Gastroesophageal sphincter (tissue), 3 donors: Measurements from ENCODE around the gene VCL.

Source experiments
- EP300 ChIP-seq: sonication (generic); formaldehyde crosslinking; IDR thresholded peaks from one replicate; pipeline ENCODE4 v1.6.1; 2017; ENCODE audit warnings: antibody characterized with exemption, mild to moderate bottlenecking
- POLR2A ChIP-seq, 2 donors: fragments of 450-650 bp; IDR thresholded peaks; one replicate each; pipeline ENCODE4 v1.6.1; 2017; ENCODE audit warnings: antibody characterized with exemption in 2 of 2, mild to moderate bottlenecking in 2 of 2, moderate library complexity in 1 of 2
- POLR2AphosphoS5 ChIP-seq: sonication (generic); formaldehyde crosslinking; IDR thresholded peaks from one replicate; pipeline ENCODE4 v1.6.1; 2017; ENCODE audit warnings: antibody characterized with exemption
- TF ChIP-seq, protein P1 (sequence below), 4 experiments: fragments of 200-600 bp in 2 of 4; fragments of 450-650 bp in 2 of 4; sonication (generic) in 1 of 4; IDR thresholded peaks; one replicate each; pipeline ENCODE4 v1.5.1; 2017 to 2019; ENCODE audit warnings: antibody characterized with exemption in 4 of 4, mild to moderate bottlenecking in 2 of 4, moderate library complexity in 2 of 4

DNA sequence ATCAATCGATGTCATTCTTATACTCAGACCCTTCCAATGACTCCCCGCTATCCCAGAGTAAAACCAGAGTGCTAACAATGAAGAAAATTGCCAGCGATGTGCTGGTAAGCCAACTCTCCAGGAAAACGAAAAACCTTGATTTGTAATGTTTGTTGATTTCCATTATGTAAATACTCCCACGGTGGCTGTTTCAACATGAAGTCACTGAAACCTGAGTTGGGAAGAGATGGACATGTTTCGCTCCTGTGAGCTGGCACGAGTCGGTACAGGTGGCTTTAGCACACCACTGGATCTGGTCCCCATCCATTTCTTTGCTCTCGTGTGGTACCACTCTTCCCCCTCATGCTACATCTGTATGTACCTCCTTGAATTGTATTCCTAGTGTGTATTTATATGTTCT, 99.9 kb downstream of the VCL start:
- TF ChIP-seq EP300 (no peak), POLR2A (IDR thresholded peaks at IDR 0.05) (no peak), POLR2AphosphoS5 (no peak)
- TF ChIP-seq, protein P1, sequence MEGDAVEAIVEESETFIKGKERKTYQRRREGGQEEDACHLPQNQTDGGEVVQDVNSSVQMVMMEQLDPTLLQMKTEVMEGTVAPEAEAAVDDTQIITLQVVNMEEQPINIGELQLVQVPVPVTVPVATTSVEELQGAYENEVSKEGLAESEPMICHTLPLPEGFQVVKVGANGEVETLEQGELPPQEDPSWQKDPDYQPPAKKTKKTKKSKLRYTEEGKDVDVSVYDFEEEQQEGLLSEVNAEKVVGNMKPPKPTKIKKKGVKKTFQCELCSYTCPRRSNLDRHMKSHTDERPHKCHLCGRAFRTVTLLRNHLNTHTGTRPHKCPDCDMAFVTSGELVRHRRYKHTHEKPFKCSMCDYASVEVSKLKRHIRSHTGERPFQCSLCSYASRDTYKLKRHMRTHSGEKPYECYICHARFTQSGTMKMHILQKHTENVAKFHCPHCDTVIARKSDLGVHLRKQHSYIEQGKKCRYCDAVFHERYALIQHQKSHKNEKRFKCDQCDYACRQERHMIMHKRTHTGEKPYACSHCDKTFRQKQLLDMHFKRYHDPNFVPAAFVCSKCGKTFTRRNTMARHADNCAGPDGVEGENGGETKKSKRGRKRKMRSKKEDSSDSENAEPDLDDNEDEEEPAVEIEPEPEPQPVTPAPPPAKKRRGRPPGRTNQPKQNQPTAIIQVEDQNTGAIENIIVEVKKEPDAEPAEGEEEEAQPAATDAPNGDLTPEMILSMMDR (IDR thresholded peaks at IDR 0.05), result no peak
